A549 (cell line): ENCODE measurements around the gene PRXL2A.

Source experiments
- CHD2 ChIP-seq: fragments of 150-350 bp; IDR thresholded peaks from 2 replicates; pipeline ENCODE4 v1.6.1; 2014; ENCODE audit warnings: low read length; ENCODE audit not compliant: partially characterized antibody
- CHD4 ChIP-seq: fragments of 200-600 bp; sonication (generic); IDR thresholded peaks from 2 replicates; pipeline ENCODE4 v1.6.1; 2016; ENCODE audit warnings: antibody characterized with exemption, mild to moderate bottlenecking, borderline replicate concordance
- CTCF ChIP-seq: fragments of >200 bp; sonication (Bioruptor Twin); formaldehyde crosslinking; IDR thresholded peaks from 3 replicates; pipeline ENCODE4 v1.5.1; 2016
- HDAC2 ChIP-seq: fragments of 200-600 bp; sonication (generic); IDR thresholded peaks from 2 replicates; pipeline ENCODE4 v1.6.1; 2016
- HES2 ChIP-seq: fragments of >200 bp; sonication (Bioruptor Twin); formaldehyde crosslinking; IDR thresholded peaks from 2 replicates; pipeline ENCODE4 v1.6.1; 2016
- HMGXB4 ChIP-seq: fragments of 250-450 bp; sonication (Bioruptor Pico); IDR thresholded peaks from 2 replicates; pipeline ENCODE4 v1.5.0; 2021; ENCODE audit warnings: mild to moderate bottlenecking, moderate library complexity, borderline replicate concordance
- JUN ChIP-seq, 2 experiments: fragments of >200 bp; sonication (Bioruptor Twin); formaldehyde crosslinking; IDR thresholded peaks; 2 replicates in 1 of 2; 3 replicates in 1 of 2; pipeline ENCODE4 v1.6.1; 2016 to 2017
- MAFK ChIP-seq: fragments of 450-650 bp; IDR thresholded peaks from 2 replicates; pipeline ENCODE4 v1.6.1; 2014; ENCODE audit not compliant: partially characterized antibody
- NFE2L2 ChIP-seq: fragments of 150-350 bp; conservative IDR thresholded peaks from 2 replicates; pipeline ENCODE4 v1.6.1; 2014; ENCODE audit warnings: low read length
- PHF8 ChIP-seq: fragments of 200-600 bp; sonication (generic); IDR thresholded peaks from 2 replicates; pipeline ENCODE4 v1.6.1; 2016; ENCODE audit warnings: low read depth, mild to moderate bottlenecking, antibody characterized with exemption, moderate library complexity, borderline replicate concordance
- POLR2A ChIP-seq: IDR thresholded peaks from 2 replicates; pipeline ENCODE4 v1.6.1; 2012; ENCODE audit warnings: mild to moderate bottlenecking, low read length
- RCOR1 ChIP-seq: fragments of 150-350 bp; IDR thresholded peaks from 2 replicates; pipeline ENCODE4 v1.6.1; 2014; ENCODE audit warnings: antibody characterized with exemption, low read length, low read depth
- REST ChIP-seq: fragments of 200-600 bp; sonication (generic); IDR thresholded peaks from 2 replicates; pipeline ENCODE4 v1.6.1; 2016; ENCODE audit warnings: antibody characterized with exemption, mild to moderate bottlenecking, moderate library complexity
- ZFP36 ChIP-seq: fragments of 450-650 bp; IDR thresholded peaks from 2 replicates; pipeline ENCODE4 v1.6.1; 2014; ENCODE audit warnings: borderline replicate concordance; ENCODE audit not compliant: partially characterized antibody

- TF ChIP-seq REST, result no peak
- no peak for TF ChIP-seq PHF8
- TF ChIP-seq ZFP36, result no peak
- no peak for TF ChIP-seq CTCF
- no peak for TF ChIP-seq JUN (IDR thresholded peaks at IDR 0.05)
- no peak for TF ChIP-seq NFE2L2
- no peak for TF ChIP-seq HDAC2
- no peak for TF ChIP-seq MAFK
- no peak for TF ChIP-seq RCOR1
- no peak for TF ChIP-seq HMGXB4 (CRISPR knock-in tag)
- no peak for TF ChIP-seq HES2
- no peak for TF ChIP-seq CHD4
- TF ChIP-seq CHD2, result no peak
- no peak for TF ChIP-seq POLR2A
Observed at GRCh38 chr10:80437227-80437626, 28.9 kb downstream of the PRXL2A start.
